ENCODE data around the gene XKR7. TPM values are rescaled to one million over a fixed set of nuclear protein-coding genes. Genes with fewer than 3 reads are reported as not detected.

Gene XKR7
- total RNA-seq, 2 experiments from 2014 or later, result 0.04 TPM

GRCh38 chr20:32009564-32009963 is 41.6 kb downstream of the XKR7 start:
- Mint-ChIP-seq H3K27ac (no peak overlapping the region), H3K4me1 (peaks cover 6% of the 10 kb centered on the region), H3K9me3 (no peaks in the 10 kb centered on the region), H3K4me3 (no peak overlapping the region), H3K36me3 (no peaks in the 10 kb centered on the region), H3K27me3 (peaks cover 22% of the 10 kb centered on the region)
- DNase-seq, result no peak

GRCh38 chr20:32010101-32010500 is 42.1 kb downstream of the XKR7 start, which contains the start of gene CCM2L:
TSS of gene CCM2L (plus strand) at chr20:32010438. CDS start at chr20:32010455, 17 bp downstream.
- Mint-ChIP-seq H3K27ac (no peak within 1 kb of the TSS), H3K27me3 (peaks cover 22% of the 10 kb centered on the region), H3K36me3 (no peaks in the 10 kb centered on the region), H3K4me3 (no peak within 1 kb of the TSS), H3K4me1 (peaks cover 6% of the 10 kb centered on the region), H3K9me3 (no peaks in the 10 kb centered on the region)
- no peak for DNase-seq

DNA sequence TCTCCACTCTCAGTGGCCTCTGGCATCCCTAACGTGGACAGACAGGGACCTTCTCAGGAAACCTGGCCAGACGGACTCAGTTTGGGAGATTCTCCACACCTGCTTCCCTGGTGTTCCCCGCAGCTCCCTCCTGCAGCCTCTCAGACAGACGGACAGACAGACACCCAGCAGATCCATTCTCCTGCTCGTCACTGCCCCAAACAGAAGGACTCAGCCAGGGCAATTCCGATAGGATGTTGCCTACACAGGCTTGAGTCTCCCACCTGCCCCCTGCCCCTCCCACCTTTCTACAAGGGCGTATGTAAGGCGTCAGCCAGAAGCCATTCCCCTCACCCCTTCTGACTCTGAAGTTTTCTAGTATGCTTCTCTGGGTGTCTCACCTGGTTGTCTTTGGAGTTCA is 42.7 kb downstream of the XKR7 start:
- H3K27me3 Mint-ChIP-seq, result peaks cover 25% of the 10 kb centered on the region
- no peaks in the 10 kb centered on the region for H3K9me3 Mint-ChIP-seq
- DNase-seq, result no peak
- H3K27ac Mint-ChIP-seq, result no peak overlapping the region
- peaks cover 6% of the 10 kb centered on the region for H3K4me1 Mint-ChIP-seq
- H3K4me3 Mint-ChIP-seq, result no peak overlapping the region
- H3K36me3 Mint-ChIP-seq, result no peaks in the 10 kb centered on the region

- no peak overlapping the region for H3K27ac Mint-ChIP-seq
- peaks cover 34% of the 10 kb centered on the region for H3K27me3 Mint-ChIP-seq
- no peak overlapping the region for H3K4me3 Mint-ChIP-seq
- no peaks in the 10 kb centered on the region for H3K36me3 Mint-ChIP-seq
- H3K4me1 Mint-ChIP-seq, result peaks cover 6% of the 10 kb centered on the region
- no peaks in the 10 kb centered on the region for H3K9me3 Mint-ChIP-seq
- no peak for DNase-seq
Measured at GRCh38 chr20:32012159-32012688, 44.3 kb downstream of the XKR7 start.

- DNase-seq, result no peak
- Mint-ChIP-seq H3K36me3 (no peaks in the 10 kb centered on the region), H3K4me3 (no peak overlapping the region), H3K9me3 (no peaks in the 10 kb centered on the region), H3K27me3 (peaks cover 43% of the 10 kb centered on the region), H3K4me1 (peaks cover under 1% of the 10 kb centered on the region), H3K27ac (no peak overlapping the region)
Measured at GRCh38 chr20:32013326-32013725, 45.4 kb downstream of the XKR7 start.

GRCh38 chr20:32017711-32018251 is 49.8 kb downstream of the XKR7 start:
- no peaks in the 10 kb centered on the region for H3K9me3 Mint-ChIP-seq
- peaks cover 8% of the 10 kb centered on the region for H3K4me1 Mint-ChIP-seq
- H3K27ac Mint-ChIP-seq, result no peak overlapping the region
- peak; percentile 30 for DNase-seq
- no peaks in the 10 kb centered on the region for H3K36me3 Mint-ChIP-seq
- peaks cover 64% of the 10 kb centered on the region for H3K27me3 Mint-ChIP-seq
- H3K4me3 Mint-ChIP-seq, result peak overlapping the region; percentile 73

GRCh38 chr20:32018269-32019155 is 50.6 kb downstream of the XKR7 start:
- Mint-ChIP-seq H3K36me3 (no peaks in the 10 kb centered on the region), H3K27ac (no peak overlapping the region), H3K4me1 (peaks cover 8% of the 10 kb centered on the region), H3K9me3 (no peaks in the 10 kb centered on the region), H3K4me3 (peak overlapping the region; percentile 73), H3K27me3 (peaks cover 71% of the 10 kb centered on the region)
- peak; percentile 42 for DNase-seq

- Mint-ChIP-seq H3K27me3 (peaks cover 76% of the 10 kb centered on the region), H3K4me1 (peaks cover 8% of the 10 kb centered on the region), H3K4me3 (peak overlapping the region; percentile 67), H3K9me3 (no peaks in the 10 kb centered on the region), H3K36me3 (no peaks in the 10 kb centered on the region), H3K27ac (no peak overlapping the region)
- DNase-seq, result peak; percentile 22
Measured at GRCh38 chr20:32019156-32019510, 51.2 kb downstream of the XKR7 start.

DNA sequence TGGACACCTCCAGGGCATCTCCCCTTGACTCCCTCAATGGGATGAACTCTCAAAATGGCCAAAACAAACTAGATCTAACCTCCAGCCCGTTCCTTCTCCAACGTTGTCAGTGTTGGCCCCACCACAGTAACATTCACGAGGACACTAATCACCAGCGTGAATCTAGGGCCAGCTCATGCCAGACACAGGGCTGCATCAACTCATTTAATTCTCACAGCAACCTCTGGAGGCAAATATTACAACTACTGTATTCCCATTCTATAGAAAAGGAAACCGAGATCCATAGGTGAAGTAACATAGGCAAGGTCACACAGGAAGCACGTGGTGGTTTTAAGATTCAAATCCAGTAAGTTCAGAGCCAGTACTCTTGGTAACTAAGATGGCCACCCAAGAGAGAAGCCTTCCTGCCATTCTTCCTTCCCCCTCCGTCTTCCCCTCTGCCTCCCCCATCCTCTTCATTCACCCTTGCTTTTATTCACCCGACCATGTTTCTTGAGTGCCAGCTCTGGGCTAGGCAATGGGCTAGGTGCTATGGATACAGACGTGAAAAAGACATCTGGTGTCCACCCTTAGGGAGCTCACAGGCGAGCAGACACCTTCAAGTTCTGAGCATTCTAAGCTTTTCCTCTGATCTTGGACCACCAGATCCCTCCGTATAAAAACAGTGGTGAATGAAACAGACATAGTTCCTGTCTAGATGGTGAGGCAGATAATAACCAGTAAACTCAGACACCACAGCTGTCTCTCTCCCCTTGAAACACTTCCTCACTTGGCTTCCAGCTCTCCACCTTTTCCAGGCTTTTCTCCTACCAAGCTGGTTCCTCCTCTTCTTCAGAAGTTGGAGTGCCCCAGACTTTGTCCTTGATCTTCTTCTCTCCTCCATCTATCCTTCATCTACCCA is 51.9 kb downstream of the XKR7 start:
- H3K4me1 Mint-ChIP-seq, result peaks cover 8% of the 10 kb centered on the region
- no peak overlapping the region for H3K27ac Mint-ChIP-seq
- peak overlapping the region; percentile 67 for H3K4me3 Mint-ChIP-seq
- no peaks in the 10 kb centered on the region for H3K36me3 Mint-ChIP-seq
- H3K27me3 Mint-ChIP-seq, result peaks cover 77% of the 10 kb centered on the region
- DNase-seq, result no peak
- no peaks in the 10 kb centered on the region for H3K9me3 Mint-ChIP-seq

DNA sequence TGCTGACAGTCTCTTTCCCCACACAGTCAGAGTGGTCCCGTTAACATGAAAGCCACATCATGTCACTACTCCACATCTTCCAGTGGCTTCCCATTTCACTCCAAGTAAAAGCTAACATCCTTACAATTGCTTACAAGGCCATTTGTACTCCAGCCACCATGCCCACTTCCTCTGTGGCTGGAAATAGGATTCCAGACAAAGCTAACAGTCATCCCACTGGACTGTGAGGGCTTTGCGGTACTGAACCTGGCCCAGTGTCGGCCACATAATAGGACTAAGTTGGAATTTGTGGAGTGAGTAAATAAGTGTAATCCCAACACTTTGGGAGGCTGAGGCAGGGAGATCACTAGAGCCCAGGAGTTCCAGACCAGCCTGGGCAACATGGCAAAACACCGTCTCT is 53.1 kb downstream of the XKR7 start:
- Mint-ChIP-seq H3K27me3 (peaks cover 82% of the 10 kb centered on the region), H3K9me3 (no peaks in the 10 kb centered on the region), H3K36me3 (no peaks in the 10 kb centered on the region), H3K27ac (no peak overlapping the region), H3K4me1 (peaks cover 8% of the 10 kb centered on the region), H3K4me3 (no peak overlapping the region)
- DNase-seq, result no peak

DNA sequence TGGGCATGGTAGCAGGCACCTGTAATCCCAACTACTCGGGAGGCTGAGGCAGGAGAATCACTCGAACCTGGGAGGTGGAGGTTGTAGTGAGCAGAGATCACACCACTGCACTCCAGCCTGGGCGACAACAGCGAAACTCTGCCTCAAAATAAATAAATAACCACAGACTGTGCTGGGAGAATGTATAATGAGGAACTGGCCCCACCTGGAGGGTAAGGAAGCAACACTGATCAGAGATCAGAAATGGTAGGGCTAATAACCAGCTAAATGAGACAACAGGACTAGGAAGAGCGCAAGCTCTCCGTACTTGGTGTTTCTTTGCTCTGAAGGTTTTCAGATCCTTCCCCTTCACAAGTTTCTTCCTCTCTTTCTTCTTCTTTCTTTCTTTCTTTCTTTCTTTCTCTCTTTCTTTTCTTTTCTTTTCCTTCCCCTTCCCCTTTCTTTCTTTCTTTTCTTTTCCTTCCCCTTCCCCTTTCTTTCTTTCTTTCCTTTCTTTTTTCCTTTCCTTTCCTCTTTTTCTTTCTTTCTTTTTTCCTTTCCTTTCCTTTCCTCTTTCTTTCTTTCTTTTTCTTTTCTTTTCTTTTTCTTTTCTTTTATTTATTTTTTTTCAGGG is 56.8 kb downstream of the XKR7 start:
- Mint-ChIP-seq H3K4me3 (no peak overlapping the region), H3K36me3 (no peaks in the 10 kb centered on the region), H3K9me3 (no peaks in the 10 kb centered on the region), H3K4me1 (peaks cover 2% of the 10 kb centered on the region), H3K27ac (no peak overlapping the region), H3K27me3 (peaks cover 67% of the 10 kb centered on the region)
- DNase-seq, result no peak

- Mint-ChIP-seq H3K36me3 (no peaks in the 10 kb centered on the region), H3K9me3 (no peaks in the 10 kb centered on the region), H3K4me1 (no peaks in the 10 kb centered on the region), H3K27ac (no peak overlapping the region), H3K27me3 (peaks cover 52% of the 10 kb centered on the region), H3K4me3 (no peak overlapping the region)
- no peak for DNase-seq
Measured at GRCh38 chr20:32027643-32028042, 59.7 kb downstream of the XKR7 start.

GRCh38 chr20:32028647-32029372 is 60.9 kb downstream of the XKR7 start:
- H3K36me3 Mint-ChIP-seq, result no peaks in the 10 kb centered on the region
- no peaks in the 10 kb centered on the region for H3K9me3 Mint-ChIP-seq
- H3K27ac Mint-ChIP-seq, result no peak overlapping the region
- H3K4me3 Mint-ChIP-seq, result no peak overlapping the region
- no peaks in the 10 kb centered on the region for H3K4me1 Mint-ChIP-seq
- no peak for DNase-seq
- H3K27me3 Mint-ChIP-seq, result peaks cover 51% of the 10 kb centered on the region

- Mint-ChIP-seq H3K27me3 (peaks cover 49% of the 10 kb centered on the region), H3K36me3 (no peaks in the 10 kb centered on the region), H3K4me1 (no peaks in the 10 kb centered on the region), H3K27ac (no peak overlapping the region), H3K9me3 (no peaks in the 10 kb centered on the region), H3K4me3 (no peak overlapping the region)
- DNase-seq, result no peak
Measured at GRCh38 chr20:32029561-32029960, 61.6 kb downstream of the XKR7 start.

All from activated naive CD8-positive, alpha-beta T cell treated with anti-CD3 and anti-CD28 coated beads for 36 hours (primary cell).